ENCODE results near the gene CLEC18B.
"Not testable (repeated sequence)": the region's sequence is repeated elsewhere in the genome, so short reads cannot be mapped to it uniquely, and the experiment has no call there.

DNA sequence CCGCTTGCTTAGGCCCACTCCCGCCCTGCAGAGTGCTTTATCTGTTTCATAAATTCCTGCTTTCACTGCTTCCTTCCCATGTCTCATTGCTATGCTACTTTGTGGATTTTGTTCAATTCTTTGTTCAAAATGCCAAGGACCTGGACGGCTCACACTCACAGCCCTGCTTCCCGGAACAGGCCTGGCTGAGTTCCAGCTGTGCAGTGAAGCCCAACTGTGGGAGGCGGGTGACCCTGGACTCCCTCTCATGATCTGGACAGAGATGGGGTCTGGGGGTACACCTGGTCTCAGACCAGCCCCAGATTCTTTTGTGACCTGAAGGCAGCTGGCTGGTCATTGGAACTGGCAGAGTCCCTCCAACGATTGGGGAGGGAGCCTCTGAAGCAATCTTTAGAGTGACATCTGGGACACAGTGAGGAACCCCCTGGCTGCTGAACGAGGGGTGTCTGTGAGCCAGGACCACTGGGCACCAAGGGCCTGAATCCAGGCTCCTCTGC, 24.7 kb downstream of the CLEC18B start:
- TF ChIP-seq, protein P1, sequence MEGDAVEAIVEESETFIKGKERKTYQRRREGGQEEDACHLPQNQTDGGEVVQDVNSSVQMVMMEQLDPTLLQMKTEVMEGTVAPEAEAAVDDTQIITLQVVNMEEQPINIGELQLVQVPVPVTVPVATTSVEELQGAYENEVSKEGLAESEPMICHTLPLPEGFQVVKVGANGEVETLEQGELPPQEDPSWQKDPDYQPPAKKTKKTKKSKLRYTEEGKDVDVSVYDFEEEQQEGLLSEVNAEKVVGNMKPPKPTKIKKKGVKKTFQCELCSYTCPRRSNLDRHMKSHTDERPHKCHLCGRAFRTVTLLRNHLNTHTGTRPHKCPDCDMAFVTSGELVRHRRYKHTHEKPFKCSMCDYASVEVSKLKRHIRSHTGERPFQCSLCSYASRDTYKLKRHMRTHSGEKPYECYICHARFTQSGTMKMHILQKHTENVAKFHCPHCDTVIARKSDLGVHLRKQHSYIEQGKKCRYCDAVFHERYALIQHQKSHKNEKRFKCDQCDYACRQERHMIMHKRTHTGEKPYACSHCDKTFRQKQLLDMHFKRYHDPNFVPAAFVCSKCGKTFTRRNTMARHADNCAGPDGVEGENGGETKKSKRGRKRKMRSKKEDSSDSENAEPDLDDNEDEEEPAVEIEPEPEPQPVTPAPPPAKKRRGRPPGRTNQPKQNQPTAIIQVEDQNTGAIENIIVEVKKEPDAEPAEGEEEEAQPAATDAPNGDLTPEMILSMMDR (IDR thresholded peaks at IDR 0.05; ENCODE audit: insufficient read depth, low read length) = not testable (repeated sequence)
- not testable (repeated sequence) for TF ChIP-seq GABPA (IDR thresholded peaks at IDR 0.05; ENCODE audit: low read depth); POLR2AphosphoS5 (IDR thresholded peaks at IDR 0.05; ENCODE audit: low read depth); SPI1 (IDR thresholded peaks at IDR 0.05; ENCODE audit: borderline replicate concordance, low read depth)
- TF ChIP-seq, protein P2, sequence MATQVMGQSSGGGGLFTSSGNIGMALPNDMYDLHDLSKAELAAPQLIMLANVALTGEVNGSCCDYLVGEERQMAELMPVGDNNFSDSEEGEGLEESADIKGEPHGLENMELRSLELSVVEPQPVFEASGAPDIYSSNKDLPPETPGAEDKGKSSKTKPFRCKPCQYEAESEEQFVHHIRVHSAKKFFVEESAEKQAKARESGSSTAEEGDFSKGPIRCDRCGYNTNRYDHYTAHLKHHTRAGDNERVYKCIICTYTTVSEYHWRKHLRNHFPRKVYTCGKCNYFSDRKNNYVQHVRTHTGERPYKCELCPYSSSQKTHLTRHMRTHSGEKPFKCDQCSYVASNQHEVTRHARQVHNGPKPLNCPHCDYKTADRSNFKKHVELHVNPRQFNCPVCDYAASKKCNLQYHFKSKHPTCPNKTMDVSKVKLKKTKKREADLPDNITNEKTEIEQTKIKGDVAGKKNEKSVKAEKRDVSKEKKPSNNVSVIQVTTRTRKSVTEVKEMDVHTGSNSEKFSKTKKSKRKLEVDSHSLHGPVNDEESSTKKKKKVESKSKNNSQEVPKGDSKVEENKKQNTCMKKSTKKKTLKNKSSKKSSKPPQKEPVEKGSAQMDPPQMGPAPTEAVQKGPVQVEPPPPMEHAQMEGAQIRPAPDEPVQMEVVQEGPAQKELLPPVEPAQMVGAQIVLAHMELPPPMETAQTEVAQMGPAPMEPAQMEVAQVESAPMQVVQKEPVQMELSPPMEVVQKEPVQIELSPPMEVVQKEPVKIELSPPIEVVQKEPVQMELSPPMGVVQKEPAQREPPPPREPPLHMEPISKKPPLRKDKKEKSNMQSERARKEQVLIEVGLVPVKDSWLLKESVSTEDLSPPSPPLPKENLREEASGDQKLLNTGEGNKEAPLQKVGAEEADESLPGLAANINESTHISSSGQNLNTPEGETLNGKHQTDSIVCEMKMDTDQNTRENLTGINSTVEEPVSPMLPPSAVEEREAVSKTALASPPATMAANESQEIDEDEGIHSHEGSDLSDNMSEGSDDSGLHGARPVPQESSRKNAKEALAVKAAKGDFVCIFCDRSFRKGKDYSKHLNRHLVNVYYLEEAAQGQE (IDR thresholded peaks at IDR 0.05; ENCODE audit: insufficient replicate concordance, low read depth) = not testable (repeated sequence)

All from HL-60 (cell line).